CD14-positive monocyte (primary cell): ENCODE measurements around the gene CFAP61. TPM values are rescaled to one million over a fixed set of nuclear protein-coding genes. Genes with fewer than 3 reads are reported as not detected.

Source experiments
- DNase-seq, 3 donors: peaks; one replicate each; pipeline ENCODE4 v3.0.0-alpha.2; 2011 to 2022
- H2AFZ ChIP-seq: 2 replicates; pipeline ENCODE4 v1.6.0; 2012; ENCODE audit warnings: mild to moderate bottlenecking, low read depth, low read length, inconsistent platforms; ENCODE audit not compliant: insufficient read depth, poor library complexity, severe bottlenecking
- H3K27ac ChIP-seq, 2 donors: 1 replicate in 1 of 2; 2 replicates in 1 of 2; pipeline ENCODE4 v1.5.1; 2012 to 2013; ENCODE audit warnings: low read length in 2 of 2, control low read depth in 1 of 2, inconsistent platforms in 1 of 2, low read depth in 1 of 2, mild to moderate bottlenecking in 1 of 2
- H3K27me3 ChIP-seq, 2 donors: one replicate each; pipeline versions ENCODE4 v1.6.0 to v1.6.1; 2011 to 2013; ENCODE audit warnings: low read length in 2 of 2; ENCODE audit not compliant: control insufficient read depth in 2 of 2, insufficient read depth in 2 of 2
- H3K36me3 ChIP-seq, 2 donors: replicated peaks in 1 of 2; 1 replicate in 1 of 2; 2 replicates in 1 of 2; pipeline versions ENCODE4 v1.5.1 to v1.6.1; 2012 to 2013; ENCODE audit warnings: low read length in 2 of 2, control low read depth in 1 of 2, inconsistent platforms in 1 of 2, mild to moderate bottlenecking in 1 of 2; ENCODE audit not compliant: insufficient read depth in 2 of 2, control insufficient read depth in 1 of 2
- H3K4me1 ChIP-seq, 2 donors: 1 replicate in 1 of 2; 2 replicates in 1 of 2; pipeline versions ENCODE4 v1.5.1 to v1.6.1; 2012 to 2013; ENCODE audit warnings: low read length in 2 of 2, control low read depth in 1 of 2, inconsistent platforms in 1 of 2, mild to moderate bottlenecking in 1 of 2, moderate library complexity in 1 of 2; ENCODE audit not compliant: insufficient read depth in 2 of 2, control insufficient read depth in 1 of 2
- H3K4me2 ChIP-seq: replicated peaks from 2 replicates; pipeline ENCODE3; 2012; ENCODE audit warnings: low read length, moderate library complexity, mild to moderate bottlenecking; ENCODE audit not compliant: poor library complexity, severe bottlenecking; ENCODE audit errors: extremely low read depth
- H3K4me3 ChIP-seq, 3 experiments: fragments of 200-600 bp in 1 of 3; sonication (generic) in 1 of 3; replicated peaks in 1 of 3; 1 replicate in 2 of 3; 2 replicates in 1 of 3; pipeline ENCODE4 v1.5.1; 2011 to 2013; ENCODE audit warnings: low read length in 3 of 3, mild to moderate bottlenecking in 3 of 3, control low read depth in 2 of 3, low read depth in 2 of 3, inconsistent platforms in 1 of 3, moderate library complexity in 1 of 3
- H3K79me2 ChIP-seq: 2 replicates; pipeline ENCODE4 v1.6.0; 2012; ENCODE audit warnings: mild to moderate bottlenecking, control low read depth, inconsistent platforms, low read length, moderate library complexity; ENCODE audit not compliant: insufficient read depth
- H3K9ac ChIP-seq: 2 replicates; pipeline ENCODE4 v1.6.0; 2017; ENCODE audit warnings: low read length, mild to moderate bottlenecking; ENCODE audit not compliant: insufficient read depth, poor library complexity, severe bottlenecking
- H3K9me3 ChIP-seq, 2 donors: replicated peaks in 1 of 2; 1 replicate in 1 of 2; 2 replicates in 1 of 2; pipeline versions ENCODE4 v1.5.1 to v1.6.1; 2012 to 2013; ENCODE audit warnings: low read length in 2 of 2, control low read depth in 1 of 2; ENCODE audit not compliant: control insufficient read depth in 1 of 2, insufficient read depth in 1 of 2
- H4K20me1 ChIP-seq: 2 replicates; pipeline ENCODE4 v1.6.0; 2012; ENCODE audit warnings: mild to moderate bottlenecking, low read length, control low read depth, moderate library complexity; ENCODE audit not compliant: insufficient read depth
- H3K27ac Mint-ChIP-seq, 7 donors: one replicate each; pipeline ENCODE4 v1.8.0; 2020; ENCODE audit warnings: mild to moderate bottlenecking in 7 of 7, mixed read lengths in 7 of 7, moderate library complexity in 6 of 7, inconsistent platforms in 2 of 7
- H3K27me3 Mint-ChIP-seq, 3 donors: one replicate each; pipeline ENCODE4 v1.8.0; 2021 to 2022; ENCODE audit warnings: low read depth in 3 of 3, mild to moderate bottlenecking in 3 of 3, mixed read lengths in 3 of 3, moderate library complexity in 3 of 3, inconsistent platforms in 1 of 3
- H3K36me3 Mint-ChIP-seq, 2 donors: one replicate each; pipeline ENCODE4 v1.8.0; 2020; ENCODE audit warnings: mixed read lengths in 2 of 2, inconsistent platforms in 1 of 2, mild to moderate bottlenecking in 1 of 2
- H3K4me1 Mint-ChIP-seq: one replicate; pipeline ENCODE4 v1.8.0; 2020; ENCODE audit warnings: mild to moderate bottlenecking, mixed read lengths
- H3K4me3 Mint-ChIP-seq, 2 donors: one replicate each; pipeline ENCODE4 v1.8.0; 2020; ENCODE audit warnings: mild to moderate bottlenecking in 2 of 2, mixed read lengths in 2 of 2, moderate library complexity in 1 of 2
- H3K9me3 Mint-ChIP-seq, 7 donors: one replicate each; pipeline ENCODE4 v1.8.0; 2020 to 2022; ENCODE audit warnings: mixed read lengths in 7 of 7, mild to moderate bottlenecking in 6 of 7, moderate library complexity in 6 of 7, inconsistent platforms in 2 of 7
- CTCF ChIP-seq: fragments of 200-600 bp; IDR thresholded peaks from one replicate; pipeline ENCODE4 v1.8.0; 2022; ENCODE audit warnings: antibody characterized with exemption, mild to moderate bottlenecking
- WGBS: methylation state at CpG from one replicate; pipeline ENCODE4 v1.1.5; 2013; ENCODE audit warnings: missing lambda C conversion rate; ENCODE audit not compliant: insufficient coverage; 5-methylcytosine and 5-hydroxymethylcytosine counted together
- intact Hi-C, 2 donors: fragments of 100-400 bp; cut with micrococcal nuclease; formaldehyde crosslinking; loops; one replicate each; pipeline versions ENCODE4 v1.15.0 to v1.15.1; 2023
- polyA plus RNA-seq, 3 donors: library from polyadenylated mRNA; depleted of rRNA in 1 of 3; unstranded in 2 of 3; stranded (reverse) in 1 of 3; fragments of 300-500 nt in 2 of 3; fragments of >200 nt in 1 of 3; fragmentation: Illumina TruSeq in 2 of 3; gene quantifications; 1 replicate in 2 of 3; 2 replicates in 1 of 3; pipeline ENCODE4 v1.2.3, GENCODE V29; 2012 to 2021

CFAP61 gene
- polyA plus RNA-seq, 3 donors: not detected

GRCh38 chr20:20273286-20273685 lies 221.0 kb downstream of the CFAP61 start:
- DNase-seq: no peak
- TF ChIP-seq CTCF: no peak
- H3K9me3 ChIP-seq: no peaks in the 10 kb centered on the region
- Mint-ChIP-seq H3K36me3 (no peaks in the 10 kb centered on the region), H3K9me3 (peaks cover 0 to 3% (median 0%) of the 10 kb centered on the region in 7 donors), H3K4me1 (peaks cover 51% of the 10 kb centered on the region), H3K4me3 (no peak overlapping the region), H3K27me3 (peaks cover 0 to 7% (median 0%) of the 10 kb centered on the region in 3 donors), H3K27ac (peak overlapping the region in 6 of 7 donors; percentile 35 to 98 (median 87))
- H3K9ac ChIP-seq: no peak overlapping the region
- no peaks in the 10 kb centered on the region for H4K20me1 ChIP-seq
- no CpG with 5 or more reads among the region's 1 CpG for WGBS
- no peak overlapping the region for H3K4me2 ChIP-seq
- H3K79me2 ChIP-seq: no peaks in the 10 kb centered on the region
- H2AFZ ChIP-seq: no peak overlapping the region
- intact Hi-C loops: no loop called here
- peak overlapping the region in 1 of 3 experiments; percentile 3 for H3K4me3 ChIP-seq
- peaks cover 51 to 58% of the 10 kb centered on the region in 2 donors for H3K4me1 ChIP-seq
- peak overlapping the region; percentile 69 to 72 for H3K27ac ChIP-seq
- H3K27me3 ChIP-seq: no peaks in the 10 kb centered on the region
- no peaks in the 10 kb centered on the region for H3K36me3 ChIP-seq

DNA sequence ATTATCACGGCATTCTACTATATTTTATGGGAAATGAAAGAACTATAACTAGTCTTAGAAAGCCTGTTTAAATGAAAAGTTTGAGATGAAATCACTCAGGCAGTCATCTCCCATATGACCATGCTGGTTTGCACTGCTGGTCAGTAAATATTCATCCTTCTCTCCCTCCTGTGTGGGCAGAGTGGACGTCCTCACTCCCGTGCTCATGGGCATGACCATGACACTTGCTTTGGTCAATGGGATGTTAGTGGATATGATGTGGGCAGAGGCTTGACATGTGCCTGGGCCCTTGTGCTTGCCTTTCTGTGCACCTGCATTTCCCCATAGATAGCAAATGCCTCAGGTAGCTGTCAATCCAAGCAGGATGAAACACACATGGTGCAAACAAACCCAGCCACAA lies 222.5 kb downstream of the CFAP61 start:
- intact Hi-C loops: no loop called here
- DNase-seq: no peak

More for the DNA sequence above, 222.5 kb downstream of the CFAP61 start:
- Histone ChIP-seq H3K79me2 (no peaks in the 10 kb centered on the region), H3K27me3 (no peaks in the 10 kb centered on the region), H3K4me1 (peaks cover 49 to 55% of the 10 kb centered on the region in 2 donors), H2AFZ (no peak overlapping the region), H3K9ac (no peak overlapping the region), H3K4me2 (no peak overlapping the region), H4K20me1 (no peaks in the 10 kb centered on the region), H3K4me3 (no peak overlapping the region), H3K9me3 (no peaks in the 10 kb centered on the region), H3K27ac (no peak overlapping the region), H3K36me3 (no peaks in the 10 kb centered on the region)
- H3K27ac Mint-ChIP-seq: peak overlapping the region in 2 of 7 donors; percentile 17 to 51
- no peak for TF ChIP-seq CTCF
- H3K9me3 Mint-ChIP-seq: peaks cover 0 to 3% (median 0%) of the 10 kb centered on the region in 7 donors
- peaks cover 52% of the 10 kb centered on the region for H3K4me1 Mint-ChIP-seq
- no peak overlapping the region for H3K4me3 Mint-ChIP-seq
- H3K36me3 Mint-ChIP-seq: peaks cover 0 to 1% of the 10 kb centered on the region in 2 donors
- WGBS: no CpG with 5 or more reads among the region's 3 CpGs
- peaks cover 0 to 7% (median 0%) of the 10 kb centered on the region in 3 donors for H3K27me3 Mint-ChIP-seq
